ENCODE measurements around the gene GABRR3. TPM values are rescaled to one million over a fixed set of nuclear protein-coding genes. Genes with fewer than 3 reads are reported as not detected.

Gene GABRR3
- total and polyA plus RNA-seq, 2 experiments from 2014 or later = not detected

- TF ChIP-seq ZNF462 (CRISPR knock-in tag; IDR thresholded peaks at IDR 0.05) (no peak), ETS1 (IDR thresholded peaks at IDR 0.05) (no peak), NANOG (IDR thresholded peaks at IDR 0.05; ENCODE audit: borderline replicate concordance) (no peak), EZH2 (IDR thresholded peaks at IDR 0.05; ENCODE audit: low read depth, unreplicated experiment) (no peak), JUNB (IDR thresholded peaks at IDR 0.05; ENCODE audit: unreplicated experiment) (no peak)
Measured at GRCh38 chr3:97987306-97987705, 47.8 kb downstream of the GABRR3 start (continued).

GRCh38 chr3:97983933-97984491 is 51.1 kb downstream of the GABRR3 start:
- Histone ChIP-seq H3K79me2 (replicated peaks; ENCODE audit: insufficient read depth) (no peaks in the 10 kb centered on the region), H3K27ac (ENCODE audit: low read depth) (no peak overlapping the region), H3K9me2 (ENCODE audit: insufficient read depth) (peaks cover 7% of the 10 kb centered on the region; the same call in 1 of the 2 replicates), H4K20me1 (replicated peaks; ENCODE audit: insufficient read depth) (no peaks in the 10 kb centered on the region), H3F3A (replicated peaks; ENCODE audit: low read depth) (no peaks in the 10 kb centered on the region), H3K27me3 (ENCODE audit: insufficient read depth) (no peaks in the 10 kb centered on the region), H3K4me1 (ENCODE audit: insufficient read depth) (no peaks in the 10 kb centered on the region), H3K4me3 (no peak overlapping the region), H2AFZ (no peak overlapping the region), H3K4me2 (no peak overlapping the region), H3K36me3 (ENCODE audit: insufficient read depth) (no peaks in the 10 kb centered on the region)
- TF ChIP-seq CTCF (conservative IDR thresholded peaks at IDR 0.05; ENCODE audit: low read depth in 2 of 2) (no peak), NANOG (IDR thresholded peaks at IDR 0.05; ENCODE audit: borderline replicate concordance) (no peak), ZNF114 (CRISPR knock-in tag; IDR thresholded peaks at IDR 0.05) (no peak), ETS1 (IDR thresholded peaks at IDR 0.05) (no peak), POLR2AphosphoS5 (IDR thresholded peaks at IDR 0.05; ENCODE audit: low read depth) (no peak)
- no peak for ATAC-seq
- Mint-ChIP-seq H3K4me1 (peaks cover 5% of the 10 kb centered on the region; the same call in 2 of the 3 replicates), H3K9me3 (no peaks in the 10 kb centered on the region), H3K27ac (no peak overlapping the region), H3K36me3 (ENCODE audit: low read depth) (no peaks in the 10 kb centered on the region), H3K27me3 (ENCODE audit: insufficient read depth, low read depth, poor library complexity) (no peaks in the 10 kb centered on the region), H3K4me3 (no peak overlapping the region)
- no peak for DNase-seq (ENCODE audit: low spot score)

Data from GM23338 (cell line).